DOHH2 (cell line): ENCODE results near the gene ADM5.

Experiments used
- EZH2phosphoT487 ChIP-seq: fragments of 200-600 bp; sonication (generic); IDR thresholded peaks from 2 replicates; pipeline ENCODE4 v1.6.1; 2017; ENCODE audit warnings: borderline replicate concordance, mild to moderate bottlenecking, antibody characterized with exemption, low read length, moderate library complexity, mixed read lengths
- TF ChIP-seq, protein P1 (sequence below): fragments of 200-600 bp; sonication (generic); IDR thresholded peaks from one replicate; pipeline ENCODE4 v1.5.1; 2014; ENCODE audit warnings: antibody characterized with exemption, mild to moderate bottlenecking, low read depth, low read length; ENCODE audit not compliant: poor library complexity, severe bottlenecking

DNA sequence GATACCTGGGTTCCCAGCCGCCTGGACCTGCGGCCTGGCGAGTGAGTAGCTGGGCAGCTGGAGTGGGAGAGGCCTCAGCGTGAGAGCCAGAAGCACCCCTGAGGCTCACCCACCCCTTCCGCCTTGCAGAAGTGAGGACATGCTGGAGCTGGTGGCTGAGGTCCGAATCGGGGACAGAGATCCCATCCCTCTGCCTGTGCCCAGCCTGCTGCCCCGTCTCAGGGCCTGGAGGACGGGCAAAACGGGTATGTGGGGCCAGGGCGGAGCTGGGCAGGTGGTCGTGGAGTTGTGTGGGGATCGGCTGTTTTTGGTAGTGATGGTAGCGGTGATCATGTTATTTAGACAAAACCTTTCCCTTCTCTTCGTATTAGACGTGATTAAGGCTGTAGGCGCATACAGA lies 42.8 kb upstream of the ADM5 start:
- TF ChIP-seq, protein P1, sequence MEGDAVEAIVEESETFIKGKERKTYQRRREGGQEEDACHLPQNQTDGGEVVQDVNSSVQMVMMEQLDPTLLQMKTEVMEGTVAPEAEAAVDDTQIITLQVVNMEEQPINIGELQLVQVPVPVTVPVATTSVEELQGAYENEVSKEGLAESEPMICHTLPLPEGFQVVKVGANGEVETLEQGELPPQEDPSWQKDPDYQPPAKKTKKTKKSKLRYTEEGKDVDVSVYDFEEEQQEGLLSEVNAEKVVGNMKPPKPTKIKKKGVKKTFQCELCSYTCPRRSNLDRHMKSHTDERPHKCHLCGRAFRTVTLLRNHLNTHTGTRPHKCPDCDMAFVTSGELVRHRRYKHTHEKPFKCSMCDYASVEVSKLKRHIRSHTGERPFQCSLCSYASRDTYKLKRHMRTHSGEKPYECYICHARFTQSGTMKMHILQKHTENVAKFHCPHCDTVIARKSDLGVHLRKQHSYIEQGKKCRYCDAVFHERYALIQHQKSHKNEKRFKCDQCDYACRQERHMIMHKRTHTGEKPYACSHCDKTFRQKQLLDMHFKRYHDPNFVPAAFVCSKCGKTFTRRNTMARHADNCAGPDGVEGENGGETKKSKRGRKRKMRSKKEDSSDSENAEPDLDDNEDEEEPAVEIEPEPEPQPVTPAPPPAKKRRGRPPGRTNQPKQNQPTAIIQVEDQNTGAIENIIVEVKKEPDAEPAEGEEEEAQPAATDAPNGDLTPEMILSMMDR = no peak
- no peak for TF ChIP-seq EZH2phosphoT487
